Measurements from ENCODE around the gene SDK2.

Gene SDK2

DNA sequence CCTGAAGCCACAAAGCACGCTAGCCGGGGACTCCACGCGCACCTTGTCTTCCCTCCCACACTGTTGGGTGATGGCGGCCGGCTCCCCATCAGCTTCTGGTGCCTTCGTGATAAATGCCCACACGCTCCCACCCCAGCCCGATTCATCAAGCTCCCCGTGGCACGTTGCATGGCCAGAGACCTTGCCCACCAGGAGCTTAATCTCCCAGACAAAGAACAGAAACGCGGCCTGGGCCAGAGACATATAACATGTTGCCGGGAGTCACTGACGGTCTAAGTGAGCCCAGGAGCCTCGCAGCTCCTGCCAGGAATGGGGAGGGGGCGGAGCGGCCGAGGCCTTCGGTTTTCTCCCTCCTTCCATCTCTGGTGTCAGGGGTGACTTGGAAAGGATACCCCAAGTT lies 93.1 kb downstream of the SDK2 start:
- no peak for FAIRE-seq

DNA sequence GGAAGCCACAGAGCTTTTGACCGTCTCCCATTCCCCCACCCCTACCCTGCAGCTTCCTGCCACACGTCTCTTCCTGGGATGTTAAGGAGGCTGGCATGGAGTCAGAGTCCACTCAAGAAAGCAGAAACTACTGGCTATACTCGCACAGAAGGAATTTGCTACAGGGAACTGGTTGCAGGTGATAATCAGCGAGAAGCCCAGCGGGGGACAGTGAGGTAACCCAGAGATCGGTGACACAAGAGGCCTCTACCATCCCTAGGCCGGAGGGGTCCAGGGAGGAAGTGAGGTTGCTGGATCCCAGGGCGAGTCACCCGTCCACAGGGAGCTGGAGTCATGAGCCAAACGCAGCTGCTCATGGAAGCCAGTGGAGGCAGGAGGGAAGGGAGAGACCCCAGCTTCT lies 93.7 kb downstream of the SDK2 start:
- FAIRE-seq = no peak

DNA sequence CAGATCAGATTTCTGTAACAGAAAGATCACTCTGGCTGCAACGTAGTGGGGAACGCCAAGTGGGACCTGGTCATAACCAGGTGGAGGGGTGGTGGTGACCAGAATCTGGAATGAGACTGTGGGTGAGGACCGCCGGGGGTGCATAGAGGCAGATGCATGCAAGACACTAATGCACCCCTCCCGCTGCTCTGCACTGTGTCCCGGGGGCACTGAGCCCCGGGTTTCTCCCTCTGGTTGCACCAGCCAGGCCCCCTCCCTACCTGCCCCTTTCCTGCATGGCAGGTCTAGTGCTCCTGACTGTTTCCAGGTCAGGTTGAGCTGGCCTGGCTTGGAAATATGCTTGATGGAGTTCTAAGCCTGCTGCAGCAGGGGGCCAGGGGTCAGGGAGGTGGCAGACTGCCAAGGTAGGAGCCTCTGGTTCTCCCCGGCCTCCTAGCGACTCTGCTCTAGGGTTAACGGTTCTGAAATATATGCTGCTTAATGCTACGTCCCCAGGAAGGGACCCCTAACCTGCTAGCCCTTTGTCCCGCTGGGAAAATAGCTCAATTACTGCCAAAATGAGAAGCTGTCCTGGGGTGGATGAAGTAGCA lies 94.3 kb downstream of the SDK2 start:
- FAIRE-seq = no peak

DNA sequence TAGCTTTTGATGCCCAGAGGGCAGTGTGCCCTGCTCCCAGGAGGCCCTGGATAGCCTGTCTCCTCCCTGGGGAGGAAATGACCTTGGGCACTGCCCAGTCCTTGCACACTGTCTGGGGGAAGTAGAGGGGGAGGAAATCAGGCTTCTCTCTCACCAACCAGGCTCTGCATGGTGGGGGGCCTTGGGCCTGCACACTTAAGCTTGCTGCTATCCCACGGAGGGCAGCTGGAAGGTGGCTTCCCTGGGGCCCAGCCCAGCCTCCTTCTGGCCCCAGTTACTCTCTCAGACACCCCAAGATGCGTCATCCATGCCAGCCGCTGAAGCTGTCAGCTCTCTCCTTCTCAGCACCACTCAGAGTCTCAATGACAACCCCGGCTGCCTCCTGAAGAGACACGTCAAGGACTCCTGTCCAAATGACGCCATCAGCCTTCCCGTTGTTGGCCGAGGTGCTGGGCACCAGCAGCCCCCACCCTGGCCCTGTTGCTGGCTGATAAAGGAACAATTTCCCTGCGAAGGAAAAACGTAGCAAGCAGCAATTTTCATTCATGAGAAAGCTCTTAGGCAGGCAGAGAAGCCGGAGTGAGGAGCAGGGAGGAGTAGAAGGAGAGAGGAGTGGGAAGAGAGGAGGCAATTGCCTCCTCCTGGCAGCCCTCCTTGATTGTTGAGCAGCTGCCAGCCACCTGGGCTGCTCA lies 95.5 kb downstream of the SDK2 start:
- FAIRE-seq = no peak

DNA sequence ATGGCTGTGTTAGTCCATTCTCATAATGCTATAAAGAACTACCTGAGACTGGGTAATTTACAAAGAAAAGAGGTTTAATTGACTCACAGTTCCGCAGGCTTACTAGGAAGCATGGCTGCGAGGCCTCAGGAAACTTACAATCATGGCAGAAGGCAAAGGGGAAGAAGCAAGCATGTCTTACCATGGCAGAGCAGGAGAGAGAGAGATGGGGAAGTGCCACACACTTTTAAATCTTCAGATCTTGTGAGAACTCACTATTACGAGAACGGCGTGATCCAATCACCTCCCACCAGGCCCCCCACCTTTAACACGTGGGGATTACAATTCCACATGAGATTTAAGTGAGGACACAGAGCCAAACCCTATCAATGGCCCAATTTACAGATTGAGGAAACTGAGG lies 96.5 kb downstream of the SDK2 start:
- FAIRE-seq = no peak

DNA sequence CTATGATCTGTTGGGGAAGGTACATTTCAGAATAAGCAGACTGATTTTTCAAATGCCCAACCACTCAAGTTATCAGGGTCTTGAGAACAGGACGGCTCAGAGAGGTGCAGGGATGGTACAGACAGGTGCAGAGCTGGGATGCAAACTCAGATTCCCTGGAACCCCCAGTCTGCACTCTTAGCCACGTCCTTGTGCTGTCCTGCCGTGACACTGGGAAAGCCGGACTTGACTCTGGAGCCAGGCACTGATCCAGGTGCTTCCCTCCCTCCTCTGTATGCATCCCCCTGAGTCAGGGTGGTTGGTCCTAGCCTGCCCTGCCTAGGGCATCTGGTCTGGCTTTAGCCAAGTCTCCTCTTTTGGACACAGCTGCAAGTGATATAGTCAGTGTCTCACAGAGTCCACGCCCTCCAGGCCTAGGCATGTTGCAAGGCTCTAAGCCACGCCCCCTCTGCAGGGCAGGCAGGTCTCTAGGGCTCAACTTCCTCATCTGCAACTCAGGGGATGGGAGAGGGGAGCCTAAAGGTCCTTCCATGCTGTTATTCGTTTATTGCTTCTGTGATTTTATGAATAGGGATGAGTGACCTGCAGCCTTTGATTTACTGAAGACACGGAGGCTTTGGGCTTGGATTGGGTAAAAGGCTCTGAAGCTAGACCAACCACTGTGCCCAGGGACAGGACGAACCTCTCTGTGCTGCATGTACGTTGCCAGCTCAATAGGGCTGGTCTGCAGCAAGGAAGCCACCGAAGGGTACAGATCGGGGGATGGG lies 97.3 kb downstream of the SDK2 start:
- FAIRE-seq = no peak

DNA sequence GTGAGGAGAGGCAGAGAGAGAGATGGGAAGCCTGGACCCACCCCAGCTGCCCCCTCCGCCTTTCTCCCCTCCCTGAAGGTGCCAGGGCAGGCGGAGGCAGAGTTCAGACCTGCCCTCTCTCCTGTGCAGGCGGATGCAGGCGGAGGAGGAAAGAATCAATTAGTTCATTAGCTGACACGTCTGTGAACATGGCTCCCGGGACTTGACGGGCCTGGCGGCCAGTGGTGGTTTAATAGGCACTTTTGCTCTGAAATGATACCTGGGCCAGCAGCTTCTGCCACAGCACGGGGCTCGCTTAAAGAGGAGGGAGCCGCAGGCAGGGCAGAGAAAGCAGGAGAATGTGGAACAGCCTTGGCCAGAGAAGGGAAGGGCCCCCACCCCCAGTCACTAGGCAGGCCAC lies 98.1 kb downstream of the SDK2 start:
- FAIRE-seq = no peak

DNA sequence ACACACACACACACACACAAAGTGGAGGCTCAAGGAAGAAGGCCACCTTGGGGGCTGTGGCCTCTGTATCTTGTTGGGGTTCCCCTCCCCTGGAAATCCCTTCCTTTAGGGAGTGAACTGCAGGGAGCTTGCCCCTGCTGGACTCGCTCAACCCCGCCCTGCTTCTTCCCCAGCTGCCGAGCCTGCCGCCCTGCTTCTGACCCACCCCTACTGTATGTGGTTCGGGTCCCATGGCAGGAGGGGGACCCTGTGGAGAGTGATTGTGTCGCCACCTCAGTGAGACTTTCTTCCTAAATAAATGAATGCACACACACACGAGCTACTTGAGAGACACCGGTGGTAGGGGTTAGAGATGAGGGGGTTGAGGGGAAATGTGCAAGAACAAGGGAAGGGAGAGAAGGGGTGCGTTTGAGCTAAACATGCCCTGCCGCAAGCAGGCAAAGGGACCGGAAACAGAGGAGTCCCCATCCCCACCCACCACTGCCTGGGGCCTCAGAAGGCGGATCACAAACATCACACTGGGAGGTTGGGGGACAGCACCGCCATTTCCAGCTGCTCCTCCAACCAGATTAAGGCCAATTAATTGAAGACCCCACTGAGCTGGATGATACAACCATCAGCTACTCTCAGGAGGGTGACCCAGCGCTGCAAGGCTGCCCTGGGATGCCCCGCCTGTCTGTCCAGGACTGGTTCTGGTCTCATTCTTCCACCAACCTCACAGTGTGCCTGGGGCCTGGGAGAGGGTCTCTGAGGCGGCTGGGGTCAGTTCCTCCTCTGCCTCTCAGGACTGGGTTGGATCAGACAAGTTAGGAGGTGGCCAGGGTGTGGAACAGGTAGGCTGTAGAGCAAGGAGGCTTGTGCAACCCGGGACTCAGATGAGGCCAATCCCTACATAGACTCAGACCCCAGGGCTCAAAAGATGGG lies 98.9 kb downstream of the SDK2 start:
- no peak for FAIRE-seq

DNA sequence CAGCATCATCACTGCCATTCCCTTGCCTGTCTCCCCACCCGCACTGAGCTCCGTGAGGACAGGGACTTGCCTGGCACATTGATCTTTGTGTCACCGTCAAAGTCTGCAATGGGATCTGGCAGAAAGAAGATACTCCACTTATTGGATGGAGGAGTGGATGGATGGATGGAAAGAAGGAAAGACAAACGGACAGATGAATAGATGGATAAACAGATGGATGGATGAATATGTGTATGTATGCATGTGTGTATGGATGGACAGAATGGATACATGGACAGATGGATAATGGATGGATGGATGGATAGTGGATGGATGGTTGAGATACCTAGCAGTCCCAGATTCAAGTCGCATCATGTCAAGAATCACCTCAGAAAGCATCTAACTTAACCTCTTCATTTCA lies 99.9 kb downstream of the SDK2 start:
- FAIRE-seq = no peak

DNA sequence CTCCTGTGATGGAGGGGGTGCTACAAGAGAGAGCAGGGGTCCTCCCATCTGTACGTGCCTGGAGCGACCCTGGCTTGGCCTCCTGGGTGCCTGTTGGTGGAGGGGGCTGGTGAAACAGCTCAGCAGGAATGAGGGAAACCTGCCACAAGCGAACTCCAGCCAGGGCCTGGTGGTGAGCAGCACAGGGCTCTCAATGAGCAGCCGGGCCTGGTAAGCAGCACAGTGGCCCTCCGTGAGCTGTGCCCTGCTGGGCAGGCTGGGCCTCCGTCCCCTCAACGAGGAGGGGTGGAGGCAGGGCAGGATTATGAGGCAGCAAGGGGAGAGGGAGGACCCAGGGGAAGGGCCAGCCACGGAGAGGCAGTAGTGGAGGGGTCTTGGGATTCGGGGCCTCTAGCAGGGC lies 101.9 kb downstream of the SDK2 start:
- no peak for FAIRE-seq

DNA sequence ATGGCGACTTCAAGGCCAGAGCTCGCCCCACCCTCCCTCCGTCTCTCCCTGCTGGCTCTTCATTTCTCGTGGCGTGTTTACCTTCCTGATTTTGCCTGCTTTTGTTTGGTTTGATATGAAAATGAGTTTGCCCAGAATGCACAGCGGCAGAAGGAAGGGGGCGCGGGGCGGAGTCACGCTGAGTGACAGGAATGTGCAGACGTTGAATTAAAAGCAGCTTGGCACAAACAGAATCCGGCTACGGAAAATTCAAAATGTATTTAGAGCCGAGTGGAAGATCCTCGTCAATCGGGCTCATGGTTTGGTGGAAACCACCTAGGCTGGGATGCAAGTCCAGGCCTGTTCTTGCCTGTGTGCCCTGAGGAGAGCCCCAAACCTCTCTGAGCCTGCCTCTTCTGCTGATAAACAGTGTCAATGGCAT lies 102.7 kb downstream of the SDK2 start:
- FAIRE-seq = no peak

DNA sequence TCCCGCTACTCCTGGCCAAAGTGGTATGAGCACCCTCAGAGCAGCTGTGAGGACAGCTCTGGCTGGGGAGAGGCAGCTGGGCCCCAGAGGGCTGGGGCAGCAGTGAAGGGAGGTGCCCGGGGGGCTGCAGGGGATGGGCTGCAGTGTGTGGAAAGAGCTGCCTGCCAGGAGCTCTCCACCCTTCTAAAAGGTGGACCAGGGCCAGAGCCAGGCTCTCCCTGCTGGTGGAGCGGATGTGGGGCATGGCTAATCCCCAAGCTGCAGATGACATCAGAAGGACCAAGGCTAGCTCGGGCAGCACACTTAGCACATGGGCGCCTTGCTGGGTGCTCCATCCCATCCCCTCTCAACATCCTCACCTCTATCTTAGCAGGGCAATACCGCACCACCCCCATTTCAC lies 103.1 kb downstream of the SDK2 start:
- FAIRE-seq = no peak

DNA sequence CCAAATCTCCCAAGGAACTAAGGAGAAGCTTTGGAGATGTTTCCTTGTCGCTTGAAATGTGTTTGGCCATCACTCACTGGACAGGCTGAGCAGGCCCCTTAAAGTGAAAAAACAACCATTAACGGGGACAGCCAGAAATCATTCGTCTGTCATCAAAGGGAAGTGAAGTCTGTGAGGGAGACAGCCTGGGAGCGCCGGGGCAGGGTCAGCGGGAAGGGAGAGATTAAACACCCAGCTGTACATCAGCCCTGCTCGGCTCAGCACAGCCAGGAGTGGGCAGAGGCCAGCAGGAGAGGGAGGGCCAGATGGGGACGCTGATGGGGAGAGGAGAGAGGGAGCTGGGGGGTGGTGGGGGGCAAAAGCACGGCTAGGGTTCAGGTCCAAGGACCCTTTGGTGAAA lies 105.1 kb downstream of the SDK2 start:
- no peak for FAIRE-seq

DNA sequence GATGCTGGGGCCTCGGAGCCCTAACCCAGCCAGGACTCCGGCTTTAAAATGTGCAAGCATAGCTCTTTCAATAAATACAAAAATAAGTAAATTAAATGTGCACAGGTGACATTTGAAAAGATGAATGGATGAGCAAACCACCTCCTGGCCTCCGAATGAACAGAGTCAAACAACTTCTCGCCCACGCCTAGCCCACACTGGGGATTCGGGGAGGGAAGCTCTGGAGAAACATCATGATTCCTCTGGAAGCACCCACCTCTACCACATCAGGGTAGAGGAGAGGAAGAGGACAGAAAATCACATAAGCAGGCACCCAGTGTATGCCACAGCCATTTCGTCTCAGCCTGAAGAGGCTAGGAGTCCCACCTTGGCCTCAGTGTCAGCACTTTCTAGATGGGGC lies 105.8 kb downstream of the SDK2 start:
- no peak for FAIRE-seq

DNA sequence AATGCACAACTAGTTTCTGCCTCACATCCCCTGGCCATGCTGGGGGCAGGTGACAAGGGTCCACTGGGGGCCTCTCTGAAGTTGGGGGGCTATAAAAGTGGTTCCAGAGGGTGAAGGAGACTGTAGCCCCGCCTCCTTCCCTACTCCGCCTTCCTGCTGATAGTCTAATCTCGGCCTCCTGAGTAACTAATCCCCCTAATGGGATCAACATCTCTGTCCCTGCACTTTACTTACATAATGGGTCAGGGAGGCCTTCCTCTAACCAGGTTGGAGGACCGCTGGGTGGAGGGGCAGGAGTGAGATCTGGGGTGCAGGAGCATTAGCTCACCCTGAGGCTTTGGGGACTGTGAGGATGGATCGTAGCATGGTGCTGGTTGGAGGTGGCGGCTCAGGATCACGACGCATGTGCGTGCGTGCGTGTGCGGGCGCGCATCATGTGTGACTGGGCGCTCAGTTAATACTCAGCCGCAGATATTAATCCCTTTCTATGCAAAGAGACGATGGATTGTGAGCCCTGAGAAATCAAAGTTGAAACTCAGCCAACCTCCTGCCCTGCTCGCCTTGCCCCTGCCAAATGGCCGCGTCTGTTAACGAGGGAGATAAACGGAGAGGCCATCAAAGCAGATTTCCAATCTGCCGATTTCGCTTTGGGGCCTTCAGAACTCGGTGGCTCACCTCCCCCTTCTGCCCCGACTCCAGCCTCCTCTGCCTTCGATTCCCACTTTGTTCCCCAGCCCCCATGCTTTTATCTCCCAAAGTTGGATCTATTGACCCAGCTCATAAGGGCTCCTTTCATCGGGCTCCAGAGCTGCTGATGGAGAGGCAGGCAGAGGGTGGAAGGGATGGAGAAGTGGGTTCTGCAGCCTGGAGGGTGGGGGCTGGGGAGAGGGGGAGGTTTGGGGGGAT lies 107.3 kb downstream of the SDK2 start:
- FAIRE-seq = no peak

DNA sequence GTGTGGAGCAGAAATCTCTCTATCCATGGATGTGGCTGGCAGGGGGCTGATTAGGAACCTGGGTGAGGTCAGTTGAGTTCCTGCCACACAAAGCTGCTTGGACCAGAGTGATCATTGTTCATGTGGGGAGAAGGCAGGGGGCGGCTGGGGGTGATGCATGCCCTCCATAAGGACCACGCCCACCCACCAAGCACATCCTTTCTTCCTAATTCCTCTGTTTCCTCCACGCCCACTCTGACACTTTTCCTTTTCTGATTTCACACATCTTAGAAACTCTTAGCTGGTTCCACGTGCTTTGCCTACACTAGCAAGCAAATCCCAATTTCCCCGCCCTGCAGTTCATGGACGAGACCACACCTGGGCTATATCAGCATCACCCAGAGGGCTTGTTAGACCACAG lies 108.5 kb downstream of the SDK2 start:
- no peak for FAIRE-seq

DNA sequence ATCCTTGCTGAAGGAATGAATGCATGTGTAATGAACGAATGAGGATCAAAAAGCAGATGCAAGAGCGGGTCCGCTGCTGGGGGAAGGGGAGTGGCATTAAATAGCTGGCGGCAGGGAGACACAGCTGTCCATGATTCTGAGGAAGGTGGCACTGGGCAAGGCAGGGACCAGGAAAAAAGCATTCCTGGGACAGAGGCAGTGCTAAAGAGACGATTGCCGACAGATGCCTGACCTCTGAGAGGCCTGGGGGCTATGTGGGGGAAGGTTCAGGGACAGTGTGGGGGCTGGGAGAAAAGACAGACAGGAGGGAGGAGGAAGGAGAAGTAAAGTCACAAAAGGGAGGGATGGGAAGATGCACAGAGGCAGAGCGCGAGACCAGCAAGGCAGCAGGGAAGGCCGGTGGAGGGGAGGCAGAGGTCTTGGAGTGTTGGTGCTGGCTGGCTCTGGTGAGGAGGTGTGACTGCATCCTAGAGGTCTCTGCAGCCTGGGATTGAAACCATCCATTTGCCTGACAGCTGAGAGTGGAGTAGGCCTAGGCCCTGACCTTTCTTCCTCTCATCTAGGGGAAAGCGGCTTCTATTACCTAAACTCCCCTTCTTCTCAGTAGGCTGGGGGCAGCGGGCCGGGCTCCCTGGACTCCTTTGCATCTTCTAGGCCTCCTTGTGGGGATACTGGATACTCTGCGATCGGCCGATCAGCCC lies 109.9 kb downstream of the SDK2 start:
- FAIRE-seq = no peak

DNA sequence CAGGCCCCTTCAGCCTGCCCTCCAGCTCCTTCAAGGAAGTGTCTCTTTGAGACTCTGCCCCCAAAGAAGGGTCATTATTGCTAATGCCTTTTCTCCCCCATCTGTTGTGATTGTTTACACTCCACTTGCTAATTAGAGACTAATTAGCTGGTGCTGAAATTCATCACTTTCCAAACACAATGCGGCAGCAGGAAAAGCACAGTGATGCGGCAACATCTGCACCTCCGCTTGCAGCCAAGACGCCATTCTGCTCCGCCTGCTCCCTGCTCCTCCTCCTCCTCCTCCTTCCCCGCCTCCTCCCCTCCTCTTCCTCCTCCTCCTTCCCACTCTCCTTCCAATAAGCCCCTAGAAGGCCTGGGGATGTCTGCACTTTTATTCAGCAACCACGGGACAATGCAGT lies 110.5 kb downstream of the SDK2 start:
- no peak for FAIRE-seq

DNA sequence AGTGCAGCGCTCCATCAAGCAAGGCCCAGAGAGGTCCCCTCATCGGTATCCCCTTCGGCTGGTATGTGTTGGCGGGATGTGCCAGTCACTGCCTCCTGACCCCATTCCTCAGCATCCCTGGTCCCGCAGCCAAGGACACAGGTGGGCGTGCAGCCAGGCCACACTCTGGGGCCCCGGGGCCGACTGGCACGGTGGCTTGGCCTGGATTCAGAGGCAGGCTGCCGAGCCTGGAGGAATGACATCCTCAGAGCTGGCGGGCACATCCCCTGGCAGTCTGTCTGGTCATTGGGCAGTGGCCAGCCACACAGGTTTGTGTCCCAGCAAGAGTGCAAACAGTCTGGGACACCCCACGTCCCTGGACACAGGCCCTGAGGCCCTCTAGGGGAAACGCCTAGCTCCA lies 111.1 kb downstream of the SDK2 start:
- FAIRE-seq = no peak

DNA sequence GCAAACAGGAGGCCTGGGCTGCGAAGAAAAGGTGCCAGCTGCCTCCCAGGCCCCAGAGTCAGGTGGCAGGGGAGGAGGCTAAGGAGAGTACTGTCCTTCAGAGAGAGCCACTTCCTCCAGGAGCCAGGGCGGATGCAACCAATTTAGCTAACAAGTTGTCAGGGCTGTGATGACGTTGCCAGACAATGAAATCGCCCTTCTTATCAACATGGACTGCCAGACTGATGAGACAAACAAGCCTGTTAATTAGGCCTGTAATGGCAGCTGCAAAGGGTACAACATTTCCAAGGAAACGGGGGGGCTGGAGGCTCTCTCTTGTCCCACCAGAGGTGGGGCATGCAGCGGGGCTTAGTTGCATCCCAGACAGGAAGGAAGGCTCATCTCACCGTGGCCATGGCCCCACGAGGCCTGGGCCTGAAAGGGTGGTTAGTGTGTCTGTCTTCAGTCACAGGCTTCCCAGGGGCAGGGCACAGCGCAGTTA lies 111.8 kb downstream of the SDK2 start:
- FAIRE-seq = no peak

DNA sequence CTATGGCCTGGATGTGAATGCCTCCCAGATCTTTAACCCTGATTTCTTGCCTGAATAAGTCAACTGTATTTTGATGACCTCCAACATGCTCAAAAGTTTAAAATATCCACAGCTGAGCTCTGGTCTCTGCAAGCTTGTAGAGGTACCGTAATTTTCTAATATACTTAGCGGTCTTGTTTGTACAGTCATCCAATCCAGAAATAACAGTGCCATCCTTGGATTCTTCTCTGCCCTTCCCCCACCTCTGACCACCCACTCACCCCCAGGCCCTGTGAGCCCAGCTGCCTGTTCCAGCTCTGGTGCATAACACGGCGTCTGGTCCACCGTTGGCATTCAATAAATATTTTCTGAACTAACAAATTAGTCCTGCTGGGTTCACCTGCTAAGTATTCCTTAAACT lies 113.1 kb downstream of the SDK2 start:
- FAIRE-seq = no peak

Measured in islet of Langerhans (tissue), 1 donor.